Mononuclear cell (primary cell): ENCODE measurements around the gene PRRG1. TPM values are rescaled to one million over a fixed set of nuclear protein-coding genes. Genes with fewer than 3 reads are reported as not detected.
"Not testable (repeated sequence)": the region's sequence is repeated elsewhere in the genome, so short reads cannot be mapped to it uniquely, and the experiment has no call there.

Source experiments
- H3K27me3 ChIP-seq: 2 replicates; pipeline ENCODE4 v1.6.0; 2011; ENCODE audit warnings: low read length, control low read depth; ENCODE audit not compliant: insufficient read depth
- H3K4me1 ChIP-seq: 2 replicates; pipeline ENCODE4 v1.5.1; 2011; ENCODE audit warnings: mild to moderate bottlenecking, low read length, control low read depth; ENCODE audit not compliant: insufficient read depth
- H3K4me3 ChIP-seq: 2 replicates; pipeline ENCODE4 v1.5.1; 2011; ENCODE audit warnings: mild to moderate bottlenecking, low read length, moderate library complexity
- H3K9me3 ChIP-seq: 2 replicates; pipeline ENCODE4 v1.5.1; 2011; ENCODE audit warnings: low read depth, mild to moderate bottlenecking, control low read depth, low read length
- total RNA-seq: library from RNA; depleted of rRNA; stranded (reverse); fragments of >200 nt; gene quantifications from one replicate; pipeline ENCODE4 v1.2.3, GENCODE V29; 2012

PRRG1 gene
- total RNA-seq, 1 donor: not detected

GRCh38 chrX:37420756-37421155, 71.6 kb downstream of the PRRG1 start:
- Histone ChIP-seq H3K9me3 (no peaks in the 10 kb centered on the region), H3K4me3 (no peak overlapping the region), H3K4me1 (no peaks in the 10 kb centered on the region), H3K27me3 (no peaks in the 10 kb centered on the region)

GRCh38 chrX:37424000-37424429, 74.9 kb downstream of the PRRG1 start:
- Histone ChIP-seq H3K27me3 (no peaks in the 10 kb centered on the region), H3K4me1 (no peaks in the 10 kb centered on the region), H3K4me3 (no peak overlapping the region), H3K9me3 (no peaks in the 10 kb centered on the region)

- Histone ChIP-seq H3K27me3 (no peaks in the 10 kb centered on the region), H3K4me1 (no peaks in the 10 kb centered on the region), H3K9me3 (no peaks in the 10 kb centered on the region), H3K4me3 (no peak overlapping the region)
These were observed 76.2 kb downstream of the PRRG1 start for GRCh38 chrX:37425370-37425769.

- H3K27me3 ChIP-seq, H3K4me3 ChIP-seq, H3K4me1 ChIP-seq, H3K9me3 ChIP-seq: not testable (repeated sequence)
These were observed 79.8 kb downstream of the PRRG1 start for GRCh38 chrX:37428962-37429361.

GRCh38 chrX:37434362-37434761, 85.2 kb downstream of the PRRG1 start:
- H3K9me3 ChIP-seq: no peaks in the 10 kb centered on the region
- no peak overlapping the region for H3K4me3 ChIP-seq
- no peaks in the 10 kb centered on the region for H3K27me3 ChIP-seq
- no peaks in the 10 kb centered on the region for H3K4me1 ChIP-seq

- H3K4me3 ChIP-seq: no peak overlapping the region
- no peaks in the 10 kb centered on the region for H3K9me3 ChIP-seq
- H3K4me1 ChIP-seq: no peaks in the 10 kb centered on the region
- no peaks in the 10 kb centered on the region for H3K27me3 ChIP-seq
These were observed 88.0 kb downstream of the PRRG1 start for GRCh38 chrX:37437160-37437559.

- H3K4me3 ChIP-seq: no peak overlapping the region
- no peaks in the 10 kb centered on the region for H3K4me1 ChIP-seq
- H3K9me3 ChIP-seq: no peaks in the 10 kb centered on the region
- H3K27me3 ChIP-seq: no peaks in the 10 kb centered on the region
These were observed 92.2 kb downstream of the PRRG1 start for GRCh38 chrX:37441377-37441776.

GRCh38 chrX:37445182-37445581, 96.0 kb downstream of the PRRG1 start:
- Histone ChIP-seq H3K9me3 (no peaks in the 10 kb centered on the region), H3K27me3 (no peaks in the 10 kb centered on the region), H3K4me3 (no peak overlapping the region)

GRCh38 chrX:37453821-37454220, 104.7 kb downstream of the PRRG1 start:
- Histone ChIP-seq H3K4me3 (no peak overlapping the region), H3K27me3 (no peaks in the 10 kb centered on the region)

More at GRCh38 chrX:37445182-37445581, 96.0 kb downstream of the PRRG1 start:
- H3K4me1 ChIP-seq: no peaks in the 10 kb centered on the region

GRCh38 chrX:37454537-37455285, 105.5 kb downstream of the PRRG1 start:
- H3K4me3 ChIP-seq: no peak overlapping the region
- H3K9me3 ChIP-seq: no peaks in the 10 kb centered on the region
- H3K27me3 ChIP-seq: no peaks in the 10 kb centered on the region
- no peaks in the 10 kb centered on the region for H3K4me1 ChIP-seq

More at GRCh38 chrX:37453821-37454220, 104.7 kb downstream of the PRRG1 start:
- Histone ChIP-seq H3K9me3 (no peaks in the 10 kb centered on the region), H3K4me1 (no peaks in the 10 kb centered on the region)

GRCh38 chrX:37455381-37455780, 106.2 kb downstream of the PRRG1 start:
- Histone ChIP-seq H3K27me3 (no peaks in the 10 kb centered on the region), H3K9me3 (no peaks in the 10 kb centered on the region), H3K4me1 (no peaks in the 10 kb centered on the region), H3K4me3 (no peak overlapping the region)

GRCh38 chrX:37460285-37460684, 111.1 kb downstream of the PRRG1 start:
- not testable (repeated sequence) for H3K4me3 ChIP-seq, H3K9me3 ChIP-seq, H3K27me3 ChIP-seq, H3K4me1 ChIP-seq

- no peaks in the 10 kb centered on the region for H3K27me3 ChIP-seq
- no peak overlapping the region for H3K4me3 ChIP-seq
- H3K9me3 ChIP-seq: no peaks in the 10 kb centered on the region
- no peaks in the 10 kb centered on the region for H3K4me1 ChIP-seq
These were observed 113.2 kb downstream of the PRRG1 start for GRCh38 chrX:37462346-37462745.

GRCh38 chrX:37468124-37468739, 119.1 kb downstream of the PRRG1 start:
- no peaks in the 10 kb centered on the region for H3K9me3 ChIP-seq
- H3K27me3 ChIP-seq: no peaks in the 10 kb centered on the region
- no peaks in the 10 kb centered on the region for H3K4me1 ChIP-seq
- H3K4me3 ChIP-seq: no peak overlapping the region

GRCh38 chrX:37470711-37471110, 121.5 kb downstream of the PRRG1 start:
- H3K9me3 ChIP-seq: no peaks in the 10 kb centered on the region
- H3K4me1 ChIP-seq: no peaks in the 10 kb centered on the region
- H3K4me3 ChIP-seq: no peak overlapping the region

GRCh38 chrX:37472836-37473235, 123.7 kb downstream of the PRRG1 start:
- Histone ChIP-seq H3K27me3 (no peaks in the 10 kb centered on the region), H3K9me3 (no peaks in the 10 kb centered on the region), H3K4me3 (no peak overlapping the region), H3K4me1 (no peaks in the 10 kb centered on the region)

More at GRCh38 chrX:37470711-37471110, 121.5 kb downstream of the PRRG1 start:
- H3K27me3 ChIP-seq: no peaks in the 10 kb centered on the region
